Stomach smooth muscle (tissue), 2 donors: ENCODE data around the gene DPP4.
"Not testable (repeated sequence)": the region's sequence is repeated elsewhere in the genome, so short reads cannot be mapped to it uniquely, and the experiment has no call there.

Experiments used
- H3K27ac ChIP-seq: one replicate; pipeline ENCODE4 v1.7.0; 2013; ENCODE audit warnings: mild to moderate bottlenecking, low read length, inconsistent platforms
- H3K27me3 ChIP-seq, 2 donors: one replicate each; pipeline ENCODE4 v1.7.0; 2013; ENCODE audit warnings: low read length in 2 of 2; ENCODE audit not compliant: insufficient read depth in 2 of 2, control insufficient read depth in 1 of 2
- H3K36me3 ChIP-seq, 2 donors: one replicate each; pipeline ENCODE4 v1.7.0; 2013; ENCODE audit warnings: low read length in 2 of 2; ENCODE audit not compliant: control insufficient read depth in 2 of 2, insufficient read depth in 2 of 2
- H3K4me1 ChIP-seq: one replicate; pipeline ENCODE4 v1.7.0; 2013; ENCODE audit warnings: low read length; ENCODE audit not compliant: control insufficient read depth, insufficient read depth
- H3K4me3 ChIP-seq, 2 donors: one replicate each; pipeline ENCODE4 v1.7.0; 2013; ENCODE audit warnings: low read length in 2 of 2
- H3K9ac ChIP-seq, 2 donors: one replicate each; pipeline ENCODE4 v1.7.0; 2013; ENCODE audit warnings: low read length in 2 of 2, mild to moderate bottlenecking in 1 of 2
- H3K9me3 ChIP-seq, 2 donors: one replicate each; pipeline ENCODE4 v1.7.0; 2013; ENCODE audit warnings: low read length in 2 of 2; ENCODE audit not compliant: control insufficient read depth in 2 of 2
- donor health status: healthy.
- donor health status: Pancreatic carcinoma.

DPP4 gene

GRCh38 chr2:161955211-161955610, 118.8 kb downstream of the DPP4 start:
- Histone ChIP-seq H3K9ac (no peak overlapping the region), H3K27ac (no peak overlapping the region), H3K27me3 (no peaks in the 10 kb centered on the region), H3K36me3 (no peaks in the 10 kb centered on the region), H3K4me1 (no peaks in the 10 kb centered on the region), H3K9me3 (no peaks in the 10 kb centered on the region), H3K4me3 (no peak overlapping the region)

GRCh38 chr2:161954103-161954502, 119.9 kb downstream of the DPP4 start:
- no peaks in the 10 kb centered on the region for H3K36me3 ChIP-seq
- no peak overlapping the region for H3K9ac ChIP-seq
- H3K4me1 ChIP-seq, result no peaks in the 10 kb centered on the region
- no peaks in the 10 kb centered on the region for H3K27me3 ChIP-seq
- H3K27ac ChIP-seq, result no peak overlapping the region
- no peaks in the 10 kb centered on the region for H3K9me3 ChIP-seq
- no peak overlapping the region for H3K4me3 ChIP-seq

GRCh38 chr2:161953367-161953766, 120.6 kb downstream of the DPP4 start:
- not testable (repeated sequence) for H3K9ac ChIP-seq, H3K27ac ChIP-seq

GRCh38 chr2:161952783-161953191, 121.2 kb downstream of the DPP4 start:
- Histone ChIP-seq H3K9ac (no peak overlapping the region), H3K27me3 (no peaks in the 10 kb centered on the region), H3K27ac (no peak overlapping the region), H3K4me1 (no peaks in the 10 kb centered on the region), H3K9me3 (no peaks in the 10 kb centered on the region), H3K4me3 (no peak overlapping the region), H3K36me3 (no peaks in the 10 kb centered on the region)

More at GRCh38 chr2:161953367-161953766, 120.6 kb downstream of the DPP4 start:
- H3K9me3 ChIP-seq, H3K4me1 ChIP-seq, H3K27me3 ChIP-seq, H3K4me3 ChIP-seq, H3K36me3 ChIP-seq: not testable (repeated sequence)

GRCh38 chr2:161947836-161948235, 126.2 kb downstream of the DPP4 start:
- Histone ChIP-seq H3K9me3 (no peaks in the 10 kb centered on the region), H3K27ac (no peak overlapping the region), H3K4me1 (no peaks in the 10 kb centered on the region), H3K9ac (no peak overlapping the region), H3K4me3 (no peak overlapping the region), H3K36me3 (no peaks in the 10 kb centered on the region), H3K27me3 (no peaks in the 10 kb centered on the region)

- no peaks in the 10 kb centered on the region for H3K4me1 ChIP-seq
- no peak overlapping the region for H3K9ac ChIP-seq
- H3K9me3 ChIP-seq, result no peaks in the 10 kb centered on the region
- no peak overlapping the region for H3K27ac ChIP-seq
- no peaks in the 10 kb centered on the region for H3K27me3 ChIP-seq
- H3K36me3 ChIP-seq, result no peaks in the 10 kb centered on the region
- no peak overlapping the region for H3K4me3 ChIP-seq
Observed at GRCh38 chr2:161947406-161947805, 126.6 kb downstream of the DPP4 start.

- Histone ChIP-seq H3K27ac (no peak overlapping the region), H3K9me3 (no peaks in the 10 kb centered on the region), H3K36me3 (no peaks in the 10 kb centered on the region), H3K27me3 (no peaks in the 10 kb centered on the region), H3K9ac (no peak overlapping the region), H3K4me3 (no peak overlapping the region), H3K4me1 (no peaks in the 10 kb centered on the region)
Observed at GRCh38 chr2:161946489-161947107, 127.4 kb downstream of the DPP4 start.

- Histone ChIP-seq H3K27me3 (no peaks in the 10 kb centered on the region), H3K27ac (no peak overlapping the region), H3K4me3 (no peak overlapping the region), H3K36me3 (no peaks in the 10 kb centered on the region), H3K9me3 (no peaks in the 10 kb centered on the region), H3K4me1 (no peaks in the 10 kb centered on the region), H3K9ac (no peak overlapping the region)
Observed at GRCh38 chr2:161943011-161943410, 131.0 kb downstream of the DPP4 start.
